Measurements from ENCODE around the gene MCF2L.

- TF ChIP-seq POLR2A (IDR thresholded peaks at IDR 0.05): no peak
- TF ChIP-seq, protein P1, sequence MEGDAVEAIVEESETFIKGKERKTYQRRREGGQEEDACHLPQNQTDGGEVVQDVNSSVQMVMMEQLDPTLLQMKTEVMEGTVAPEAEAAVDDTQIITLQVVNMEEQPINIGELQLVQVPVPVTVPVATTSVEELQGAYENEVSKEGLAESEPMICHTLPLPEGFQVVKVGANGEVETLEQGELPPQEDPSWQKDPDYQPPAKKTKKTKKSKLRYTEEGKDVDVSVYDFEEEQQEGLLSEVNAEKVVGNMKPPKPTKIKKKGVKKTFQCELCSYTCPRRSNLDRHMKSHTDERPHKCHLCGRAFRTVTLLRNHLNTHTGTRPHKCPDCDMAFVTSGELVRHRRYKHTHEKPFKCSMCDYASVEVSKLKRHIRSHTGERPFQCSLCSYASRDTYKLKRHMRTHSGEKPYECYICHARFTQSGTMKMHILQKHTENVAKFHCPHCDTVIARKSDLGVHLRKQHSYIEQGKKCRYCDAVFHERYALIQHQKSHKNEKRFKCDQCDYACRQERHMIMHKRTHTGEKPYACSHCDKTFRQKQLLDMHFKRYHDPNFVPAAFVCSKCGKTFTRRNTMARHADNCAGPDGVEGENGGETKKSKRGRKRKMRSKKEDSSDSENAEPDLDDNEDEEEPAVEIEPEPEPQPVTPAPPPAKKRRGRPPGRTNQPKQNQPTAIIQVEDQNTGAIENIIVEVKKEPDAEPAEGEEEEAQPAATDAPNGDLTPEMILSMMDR (IDR thresholded peaks at IDR 0.05): no peak
These were observed 79.8 kb downstream of the MCF2L start for GRCh38 chr13:113048766-113049165.
